K562 (cell line): ENCODE measurements around the gene GBP6. TPM values are rescaled to one million over a fixed set of nuclear protein-coding genes. Genes with fewer than 3 reads are reported as not detected.

Source experiments
- ATAC-seq: fragments of 200-7000 bp; cut with Tn5 transposase; 3 replicates; pipeline ENCODE4 v1.9.1; 2020; ENCODE audit warnings: moderate library complexity
- BruUV-seq: library from RNA; stranded (reverse); fragments of 400-500 nt; replicated peaks from 2 replicates; lab custom pipeline; 2021; lab: Mats Ljungman, UMichigan
- CTCF ChIA-PET: fragments of 300-600 bp; formaldehyde crosslinking; extraction: SDS; loops from one replicate; lab custom pipeline; 2021; ENCODE audit warnings: low intra/inter-chr PET ratio; lab: Yijun Ruan, JAX
- POLR2A ChIA-PET: fragments of 300-600, 350-650 bp; sonication (Branson Sonifier 250); formaldehyde crosslinking; extraction: SDS; loops from one replicate; lab custom pipeline; 2021; ENCODE audit warnings: antibody characterized with exemption, inconsistent platforms; lab: Yijun Ruan, JAX
- DNase-seq, 4 experiments: peaks; one replicate each; pipeline versions ENCODE4 v3.0.0 to v3.0.0-alpha.2; 2011 to 2018; ENCODE audit warnings: low spot score in 3 of 4, mixed read lengths in 3 of 4; ENCODE audit errors: extremely low read depth in 1 of 4
- FAIRE-seq: peaks from 2 replicates; lab custom pipeline; 2011; peaks lifted over from hg19 to GRCh38; lab: Jason Lieb, UNC
- H2AFZ ChIP-seq: 2 replicates; pipeline ENCODE4 v1.6.0; 2011; ENCODE audit warnings: low read depth, low read length, control low read depth, inconsistent platforms
- H3K27ac ChIP-seq: fragments of 200-600 bp; 3 replicates; pipeline ENCODE4 v1.8.0; 2011; ENCODE audit warnings: low read depth, mild to moderate bottlenecking, control low read depth, inconsistent platforms, low read length, moderate library complexity, mixed read lengths; ENCODE audit errors: extremely low read depth
- H3K27me3 ChIP-seq, 2 experiments: fragments of 300-600 bp in 1 of 2; 2 replicates in 1 of 2; 3 replicates in 1 of 2; pipeline versions ENCODE4 v1.6.0 to v1.8.0; 2011; ENCODE audit warnings: inconsistent platforms in 2 of 2, low read length in 2 of 2, mild to moderate bottlenecking in 1 of 2, mixed read lengths in 1 of 2, moderate library complexity in 1 of 2; ENCODE audit not compliant: control insufficient read depth in 2 of 2, insufficient read depth in 2 of 2
- H3K36me3 ChIP-seq: fragments of 300-600 bp; 3 replicates; pipeline ENCODE4 v1.8.0; 2011; ENCODE audit warnings: mild to moderate bottlenecking, low read length, inconsistent platforms; ENCODE audit not compliant: control insufficient read depth, insufficient read depth
- H3K4me1 ChIP-seq, 2 experiments: fragments of 200-600 bp in 1 of 2; replicated peaks in 1 of 2; 2 replicates in 1 of 2; 3 replicates in 1 of 2; pipeline versions ENCODE4 v1.5.1 to v1.8.0; 2011; ENCODE audit warnings: inconsistent platforms in 2 of 2, low read length in 2 of 2, mild to moderate bottlenecking in 1 of 2, mixed read lengths in 1 of 2, moderate library complexity in 1 of 2; ENCODE audit not compliant: control insufficient read depth in 2 of 2, insufficient read depth in 2 of 2
- H3K4me2 ChIP-seq: 2 replicates; pipeline ENCODE4 v1.6.1; 2011; ENCODE audit warnings: low read length, control low read depth, inconsistent platforms, mixed read lengths; ENCODE audit not compliant: insufficient read depth
- H3K4me3 ChIP-seq: fragments of 200-600 bp; sonication (generic), shearing (Covaris generic); 2 replicates; pipeline ENCODE4 v1.5.1; 2016; ENCODE audit warnings: control low read depth, inconsistent platforms
- H3K79me2 ChIP-seq: fragments of 200-600 bp; 3 replicates; pipeline ENCODE4 v1.8.0; 2011; ENCODE audit warnings: low read length, inconsistent platforms; ENCODE audit not compliant: control insufficient read depth, insufficient read depth
- H3K9ac ChIP-seq, 2 experiments: 2 replicates each; pipeline versions ENCODE4 v1.6.0 to v1.6.1; 2011; ENCODE audit warnings: low read depth in 2 of 2, low read length in 2 of 2, control low read depth in 1 of 2, inconsistent platforms in 1 of 2, mild to moderate bottlenecking in 1 of 2, mixed read lengths in 1 of 2; ENCODE audit not compliant: insufficient read depth in 1 of 2
- H3K9me1 ChIP-seq: one replicate; pipeline ENCODE4 v1.6.0; 2011; ENCODE audit warnings: inconsistent platforms, mild to moderate bottlenecking, low read length, moderate library complexity; ENCODE audit not compliant: control insufficient read depth, insufficient read depth
- H3K9me3 ChIP-seq: replicated peaks from 2 replicates; pipeline ENCODE4 v1.5.1; 2011; ENCODE audit warnings: low read depth, low read length, inconsistent platforms; ENCODE audit not compliant: control insufficient read depth, insufficient read depth
- H4K20me1 ChIP-seq: replicated peaks from 2 replicates; pipeline ENCODE4 v1.6.1; 2011; ENCODE audit warnings: low read length, inconsistent platforms, mixed read lengths; ENCODE audit not compliant: control insufficient read depth, insufficient read depth
- TSHZ1 ChIP-seq: fragments of 250-450 bp; sonication (Bioruptor Pico); IDR thresholded peaks from 2 replicates; pipeline ENCODE4 v1.4.0; 2020; ENCODE audit warnings: mild to moderate bottlenecking, moderate library complexity
- ZNF12 ChIP-seq: sonication (generic); formaldehyde crosslinking; IDR thresholded peaks from 2 replicates; pipeline ENCODE4 v1.4.0; 2020; ENCODE audit warnings: mild to moderate bottlenecking, missing genetic modification reagents
- WGBS: fragments of 100-300 bp; shearing (Covaris generic); methylation state at CpG from one replicate; pipeline ENCODE4 v1.1.6; 2016; ENCODE audit warnings: low coverage, mixed read lengths; ENCODE audit not compliant: insufficient coverage; ENCODE audit errors: missing lambda C conversion rate; 5-methylcytosine and 5-hydroxymethylcytosine counted together
- in situ Hi-C: fragments of 300-500 bp; cut with MboI; formaldehyde crosslinking; loops from 4 replicates; pipeline ENCODE4 v1.15.0; 2018; ENCODE audit warnings: inconsistent platforms, mixed read lengths
- intact Hi-C: fragments of 100-400 bp; cut with micrococcal nuclease; formaldehyde crosslinking; loops from 2 replicates; pipeline ENCODE4 v1.14.2; 2022
- polyA plus RNA-seq, 8 experiments: library from polyadenylated mRNA; depleted of rRNA in 4 of 8; stranded (reverse) in 5 of 8; unstranded in 3 of 8; fragments of >200 nt; fragmentation: Nextera tagmentation in 2 of 8; fragmentation: Illumina TruSeq in 1 of 8; extraction: Ambion mirVana in 2 of 8; extraction: Trizol in 1 of 8; gene quantifications; 2 replicates each; pipeline versions ENCODE4 v1.2.1 to v1.2.3, GENCODE V29; 2011 to 2014; ENCODE audit warnings: inconsistent platforms in 1 of 8, missing spikeins in 1 of 8
- total RNA-seq, 7 experiments: library from RNA; depleted of rRNA in 6 of 7; stranded (reverse); fragments of >200 nt in 6 of 7; fragmentation: Illumina TruSeq in 2 of 7; extraction: Trizol in 2 of 7; gene quantifications; 2 replicates each; pipeline versions ENCODE4 v1.2.1 to v1.2.3, GENCODE V29; 2011 to 2021; ENCODE audit warnings: low replicate concordance in 1 of 7

The GBP6 gene
- total and polyA plus RNA-seq, 9 of the 15 experiments (the other 6 are each of a cell fraction or from before 2014, with no cell fraction given) = not detected

- no peaks in the 10 kb centered on the region for H3K9me1 ChIP-seq
- no peak for TF ChIP-seq TSHZ1 (CRISPR knock-in tag)
- no peak for TF ChIP-seq ZNF12 (CRISPR knock-in tag)
- ATAC-seq = no peak
- ChIA-PET CTCF (no interaction called here), POLR2A (no interaction called here)
- DNase-seq = no peak
- no TSS peak for BruUV-seq
- no peaks in the 10 kb centered on the region for H3K36me3 ChIP-seq
- intact Hi-C loops = loop anchor here (10.0 kb wide), 2 partner anchors 103 to 157 kb away; partner anchors contain the start of gene GBP4
- no peak overlapping the region for H2AFZ ChIP-seq
- no peak overlapping the region for H3K4me2 ChIP-seq
- H3K4me1 ChIP-seq = no peaks in the 10 kb centered on the region
- no peak overlapping the region for H3K27ac ChIP-seq
- H3K9ac ChIP-seq = no peak overlapping the region
- no peaks in the 10 kb centered on the region for H3K9me3 ChIP-seq
- H3K79me2 ChIP-seq = no peaks in the 10 kb centered on the region
- no peak for FAIRE-seq
- H3K27me3 ChIP-seq = no peaks in the 10 kb centered on the region; a peak in 1 of 5 replicates
- 0% methylated on average over 1 of the region's 1 CpG for WGBS
- no peaks in the 10 kb centered on the region for H4K20me1 ChIP-seq
- no peak overlapping the region for H3K4me3 ChIP-seq
- in situ Hi-C loops = no loop called here
These were observed 12.1 kb upstream of the GBP6 start for GRCh38 chr1:89351597-89352311.
